Activated CD4-positive, alpha-beta T cell treated with anti-CD3 and anti-CD28 coated beads, Interleukin-2, amount 10 ng/mL, durations not matched to agents 7 days and 5 days (primary cell): ENCODE data around the gene VAV2. TPM values are rescaled to one million over a fixed set of nuclear protein-coding genes. Genes with fewer than 3 reads are reported as not detected.

Source experiments
- CTCF ChIA-PET: fragments of 350-600 bp; sonication (Branson Sonifier 250); formaldehyde crosslinking; loops from one replicate; lab custom pipeline; 2021; ENCODE audit warnings: antibody characterized with exemption; lab: Charles Lee
- POLR2A ChIA-PET: fragments of 350-600 bp; sonication (Branson Sonifier 250); formaldehyde crosslinking; loops from one replicate; lab custom pipeline; 2021; ENCODE audit warnings: antibody characterized with exemption; lab: Charles Lee
- DNase-seq: peaks from one replicate; pipeline ENCODE4 v3.0.0-alpha.2; 2020
- H3K27ac Mint-ChIP-seq: one replicate; pipeline ENCODE4 v1.8.0; 2021; ENCODE audit warnings: mild to moderate bottlenecking, moderate library complexity, mixed read lengths
- H3K27me3 Mint-ChIP-seq: one replicate; pipeline ENCODE4 v1.8.0; 2021; ENCODE audit warnings: mixed read lengths
- H3K36me3 Mint-ChIP-seq: one replicate; pipeline ENCODE4 v1.8.0; 2021; ENCODE audit warnings: low read depth, mixed read lengths
- H3K4me1 Mint-ChIP-seq: one replicate; pipeline ENCODE4 v1.8.0; 2021; ENCODE audit warnings: mixed read lengths
- H3K4me3 Mint-ChIP-seq: one replicate; pipeline ENCODE4 v1.8.0; 2021; ENCODE audit warnings: mild to moderate bottlenecking, moderate library complexity, mixed read lengths
- H3K9me3 Mint-ChIP-seq: one replicate; pipeline ENCODE4 v1.8.0; 2021; ENCODE audit warnings: mixed read lengths
- total RNA-seq, 2 experiments: library from RNA; stranded (reverse); gene quantifications; one replicate each; pipeline ENCODE4 v1.2.3, GENCODE V29; 2021

VAV2 gene
- total RNA-seq, 2 experiments from 2014 or later: 6.2 TPM

DNA sequence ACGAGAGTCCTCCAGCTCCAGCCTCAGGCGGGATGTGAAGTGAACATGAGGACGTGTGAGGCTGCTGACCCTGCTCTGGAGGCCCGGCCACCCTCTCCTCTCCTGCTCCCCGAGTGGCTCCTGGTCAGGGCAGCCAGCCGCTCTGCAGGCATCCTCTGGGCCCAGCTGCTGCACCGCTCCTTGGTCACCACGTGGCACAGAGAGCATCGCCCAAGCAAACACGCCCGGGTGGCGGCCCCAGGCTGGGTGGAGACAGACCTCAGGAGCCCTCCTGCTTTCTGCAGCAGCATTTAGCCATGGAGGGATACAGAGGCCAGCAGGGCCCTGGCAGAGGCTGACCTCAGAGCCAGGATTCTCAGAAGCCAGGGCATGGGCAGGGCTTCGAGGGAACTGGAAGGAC lies 184.3 kb downstream of the VAV2 start:
- Mint-ChIP-seq H3K4me3 (no peak overlapping the region), H3K9me3 (no peaks in the 10 kb centered on the region), H3K27ac (no peak overlapping the region), H3K4me1 (no peaks in the 10 kb centered on the region), H3K36me3 (no peaks in the 10 kb centered on the region), H3K27me3 (no peaks in the 10 kb centered on the region)
- POLR2A ChIA-PET: no interaction called here
- no peak for DNase-seq
- CTCF ChIA-PET: no interaction called here

DNA sequence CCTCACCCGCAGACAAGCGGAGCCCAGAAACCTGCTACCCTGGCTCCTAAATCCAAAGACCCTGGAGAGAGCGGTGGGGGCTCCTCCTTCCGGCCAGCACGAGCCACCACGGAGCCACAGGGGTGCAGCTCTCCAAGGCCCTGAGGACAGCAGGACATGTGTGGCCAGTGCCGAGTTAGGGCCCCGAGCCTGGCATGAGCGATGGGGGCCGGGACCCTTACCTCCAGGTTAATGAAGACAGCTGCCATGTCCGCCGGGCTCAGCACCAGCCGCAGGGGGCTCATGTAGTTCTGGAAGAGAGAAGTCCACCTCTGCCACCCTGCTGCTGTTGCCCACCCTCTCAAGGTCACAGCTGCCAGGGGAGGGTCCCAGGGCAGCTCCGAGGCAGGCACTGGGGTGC lies 185.1 kb downstream of the VAV2 start:
- CTCF ChIA-PET: no interaction called here

DNA sequence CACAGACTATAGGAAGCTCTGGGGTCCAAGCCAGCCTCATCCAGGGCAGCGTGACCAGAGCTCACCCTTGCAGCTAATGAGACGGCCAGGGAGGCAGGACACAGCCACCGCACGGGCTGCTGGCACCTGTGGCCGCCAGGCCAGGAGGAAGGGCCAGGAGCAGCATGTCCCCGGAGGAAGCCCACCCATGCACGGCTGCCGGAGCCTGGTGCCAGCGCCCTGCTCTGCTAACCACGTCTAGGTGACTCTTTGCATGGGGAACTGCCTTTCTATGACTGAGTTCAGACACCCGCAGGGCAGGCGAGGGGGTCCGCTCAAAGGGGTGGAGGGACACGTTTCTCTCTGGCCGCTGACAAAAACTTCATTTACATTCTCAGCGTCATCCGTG lies 185.5 kb downstream of the VAV2 start:
- no peak for DNase-seq
- Mint-ChIP-seq H3K36me3 (no peaks in the 10 kb centered on the region), H3K9me3 (no peaks in the 10 kb centered on the region), H3K27me3 (no peaks in the 10 kb centered on the region), H3K27ac (no peak overlapping the region), H3K4me3 (no peak overlapping the region), H3K4me1 (no peaks in the 10 kb centered on the region)
- CTCF ChIA-PET: no interaction called here
- POLR2A ChIA-PET: no interaction called here

More for the DNA sequence above, 185.1 kb downstream of the VAV2 start:
- H3K4me3 Mint-ChIP-seq: no peak overlapping the region
- no peaks in the 10 kb centered on the region for H3K9me3 Mint-ChIP-seq
- no peak for DNase-seq
- no peaks in the 10 kb centered on the region for H3K27me3 Mint-ChIP-seq
- no peaks in the 10 kb centered on the region for H3K4me1 Mint-ChIP-seq
- POLR2A ChIA-PET: no interaction called here
- H3K36me3 Mint-ChIP-seq: no peaks in the 10 kb centered on the region
- no peak overlapping the region for H3K27ac Mint-ChIP-seq

DNA sequence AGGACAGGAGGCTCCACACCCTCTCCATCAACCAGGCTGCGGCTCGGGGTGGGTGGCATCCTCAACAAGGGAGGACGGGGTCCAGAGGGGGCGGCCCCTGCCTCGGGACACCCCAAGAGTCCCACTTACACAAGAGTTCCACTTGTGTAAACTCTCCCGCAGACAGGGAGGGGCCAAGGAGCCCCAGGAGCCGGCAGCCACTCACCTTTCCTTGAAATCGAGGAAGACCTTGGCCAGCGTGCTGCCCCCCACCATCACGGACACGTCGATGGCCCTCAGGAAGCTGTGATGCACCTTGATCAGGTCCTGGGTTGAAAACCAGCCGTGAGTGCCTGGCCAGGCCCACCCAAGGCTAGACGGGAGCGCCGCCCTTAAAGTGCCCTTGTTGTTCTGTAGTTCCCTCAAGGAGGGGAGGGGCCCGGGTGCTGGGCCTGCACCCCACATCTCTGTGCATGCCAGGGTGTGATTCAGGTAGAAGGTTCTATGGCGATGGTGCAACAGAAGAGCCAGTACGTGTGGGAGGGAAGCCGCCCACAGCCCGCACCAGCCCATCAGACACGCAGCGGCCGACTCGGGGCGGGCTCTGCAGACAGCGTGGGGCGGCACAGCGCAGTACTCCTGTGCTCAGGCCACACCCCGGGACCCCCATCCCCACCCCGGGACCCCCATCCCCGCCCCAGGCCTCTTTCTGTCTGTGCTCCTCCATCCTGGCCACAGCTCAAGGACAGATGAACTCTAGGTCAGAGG lies 186.1 kb downstream of the VAV2 start:
- Mint-ChIP-seq H3K36me3 (no peaks in the 10 kb centered on the region), H3K4me1 (no peaks in the 10 kb centered on the region), H3K27me3 (no peaks in the 10 kb centered on the region), H3K4me3 (no peak overlapping the region), H3K27ac (no peak overlapping the region), H3K9me3 (no peaks in the 10 kb centered on the region)
- ChIA-PET CTCF (no interaction called here), POLR2A (no interaction called here)
- DNase-seq: no peak

DNA sequence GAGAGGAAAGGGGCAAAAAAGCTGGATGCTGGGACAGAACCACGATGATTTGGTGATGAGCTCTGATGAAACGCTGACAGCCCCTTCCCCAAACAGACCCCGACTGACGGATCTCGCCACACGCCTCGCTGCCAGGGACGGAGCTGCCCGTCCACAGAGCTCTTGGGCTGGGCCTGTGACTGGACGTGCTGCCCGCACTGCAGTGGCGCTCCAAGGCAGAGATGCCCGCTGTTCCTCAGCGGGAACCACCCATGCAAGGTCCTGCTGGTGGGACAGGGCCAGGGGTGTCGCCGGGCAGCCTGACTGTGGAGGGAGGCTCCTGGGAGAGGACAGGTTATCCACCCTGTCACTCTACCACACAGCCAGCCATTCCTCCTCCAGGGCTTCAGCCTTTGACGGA lies 187.9 kb downstream of the VAV2 start:
- Mint-ChIP-seq H3K27me3 (no peaks in the 10 kb centered on the region), H3K36me3 (no peaks in the 10 kb centered on the region), H3K4me1 (no peaks in the 10 kb centered on the region), H3K27ac (no peak overlapping the region), H3K9me3 (no peaks in the 10 kb centered on the region), H3K4me3 (no peak overlapping the region)
- no peak for DNase-seq
- ChIA-PET CTCF (interaction anchor here (0.6 to 2.3 kb wide), 5 partner anchors 9 to 215 kb away, joined by 3 to 6 read pairs (median 4); no protein-coding TSS in a partner anchor), POLR2A (no interaction called here)

DNA sequence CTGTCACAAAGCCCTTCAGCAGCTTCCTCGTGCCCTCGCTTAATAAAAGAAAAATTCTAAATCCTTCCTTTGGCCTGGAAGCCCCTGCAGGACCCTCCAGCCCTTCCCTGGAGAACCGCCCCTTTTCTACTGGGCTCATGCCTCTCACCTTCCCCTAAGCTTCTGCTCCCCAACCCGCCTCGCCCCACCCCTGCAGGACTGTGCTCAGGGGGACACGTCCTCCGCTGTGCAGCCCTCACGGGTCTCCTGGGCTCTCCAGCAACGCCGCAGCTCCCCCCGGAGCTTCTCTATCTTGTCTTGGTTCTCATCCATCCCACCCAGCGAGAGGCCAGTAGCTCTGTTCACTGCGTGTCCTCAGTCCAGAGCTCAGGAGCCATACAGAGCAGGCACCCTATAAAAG lies 188.4 kb downstream of the VAV2 start:
- no peaks in the 10 kb centered on the region for H3K9me3 Mint-ChIP-seq
- no peak for DNase-seq
- POLR2A ChIA-PET: no interaction called here

DNA sequence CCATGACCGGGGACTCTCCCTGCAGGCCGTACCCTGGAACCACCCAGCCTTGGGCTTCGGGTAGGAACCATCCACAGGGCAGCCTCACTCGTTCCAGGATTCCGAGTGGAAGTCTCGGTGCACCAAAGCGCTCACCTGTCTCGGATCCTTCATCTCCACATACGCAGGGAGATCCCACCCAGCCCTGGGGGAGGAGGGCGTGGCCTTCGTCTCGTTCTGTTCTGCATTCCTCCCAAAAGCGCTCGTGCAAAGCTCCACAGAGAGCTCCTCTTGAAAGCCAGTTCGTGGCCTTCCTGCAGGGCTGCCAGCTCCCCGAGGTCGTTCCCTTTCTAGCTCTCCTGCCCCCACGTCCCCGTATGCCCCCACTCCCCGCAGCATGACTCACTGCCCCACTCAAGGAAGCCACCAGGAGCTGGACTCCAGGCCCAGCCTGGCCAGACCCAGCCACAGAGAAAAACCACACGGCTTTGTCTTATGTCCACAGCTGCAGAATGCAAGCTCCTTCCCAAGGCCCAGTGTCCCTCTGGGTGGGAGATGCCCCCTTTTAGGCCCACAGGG lies 189.0 kb downstream of the VAV2 start:
- H3K27me3 Mint-ChIP-seq: no peaks in the 10 kb centered on the region
- ChIA-PET CTCF (interaction anchor here (0.7 to 2.3 kb wide), 4 partner anchors 10 to 446 kb away, joined by 3 to 6 read pairs (median 4); no protein-coding TSS in a partner anchor), POLR2A (no interaction called here)
- no peaks in the 10 kb centered on the region for H3K4me1 Mint-ChIP-seq
- no peak overlapping the region for H3K4me3 Mint-ChIP-seq
- no peak for DNase-seq
- H3K27ac Mint-ChIP-seq: no peak overlapping the region
- no peaks in the 10 kb centered on the region for H3K36me3 Mint-ChIP-seq
- no peaks in the 10 kb centered on the region for H3K9me3 Mint-ChIP-seq

More for the DNA sequence above, 188.4 kb downstream of the VAV2 start:
- no peaks in the 10 kb centered on the region for H3K36me3 Mint-ChIP-seq
- H3K27ac Mint-ChIP-seq: no peak overlapping the region
- no peak overlapping the region for H3K4me3 Mint-ChIP-seq
- H3K4me1 Mint-ChIP-seq: no peaks in the 10 kb centered on the region
- CTCF ChIA-PET: interaction anchor here (0.6 to 2.3 kb wide), 5 partner anchors 9 to 446 kb away, joined by 3 to 6 read pairs (median 4); no protein-coding TSS in a partner anchor
- no peaks in the 10 kb centered on the region for H3K27me3 Mint-ChIP-seq

DNA sequence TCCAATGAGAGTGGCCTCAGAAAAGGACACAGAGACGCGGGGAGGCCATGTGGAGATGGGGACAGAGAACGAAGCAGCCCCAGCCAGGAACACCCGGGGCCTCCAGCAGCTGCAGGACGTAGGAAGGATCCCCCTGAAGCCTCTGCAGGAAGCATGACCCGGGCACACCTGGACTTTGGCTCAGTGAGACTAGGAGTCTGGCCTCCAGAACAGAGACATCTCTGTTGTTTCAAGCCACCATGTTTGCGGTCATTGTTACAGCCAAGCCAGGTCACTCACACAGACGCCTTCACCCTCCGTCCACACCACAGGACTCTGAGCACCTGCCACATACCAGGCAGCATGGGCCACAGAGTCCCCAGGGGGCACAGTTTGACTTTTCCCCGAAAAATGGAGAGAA lies 190.4 kb downstream of the VAV2 start:
- Mint-ChIP-seq H3K4me3 (no peak overlapping the region), H3K27me3 (no peaks in the 10 kb centered on the region), H3K36me3 (no peaks in the 10 kb centered on the region), H3K4me1 (no peaks in the 10 kb centered on the region), H3K27ac (no peak overlapping the region), H3K9me3 (no peaks in the 10 kb centered on the region)
- CTCF ChIA-PET: no interaction called here
- POLR2A ChIA-PET: no interaction called here
- DNase-seq: no peak

DNA sequence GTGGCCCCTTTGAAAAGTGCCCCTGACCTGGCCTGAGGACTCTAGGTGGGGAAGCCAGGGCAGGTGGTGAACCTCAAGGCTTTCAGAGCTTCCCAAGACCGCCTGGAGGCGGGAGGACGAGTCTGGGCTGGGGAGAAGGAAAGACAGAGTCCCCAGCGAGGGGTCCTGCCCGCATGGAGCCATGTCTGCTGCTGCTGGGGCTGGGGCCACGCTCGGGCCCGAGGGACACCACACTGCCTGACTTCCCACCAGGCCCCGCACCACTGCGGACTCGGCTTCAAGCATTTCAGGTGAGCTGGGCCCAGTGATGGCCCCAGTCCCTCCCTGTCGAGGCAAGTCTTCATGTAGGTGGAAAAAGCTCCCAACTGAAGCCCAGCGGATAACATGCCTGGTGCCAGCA lies 191.9 kb downstream of the VAV2 start:
- no peaks in the 10 kb centered on the region for H3K36me3 Mint-ChIP-seq
- no peak overlapping the region for H3K4me3 Mint-ChIP-seq
- no peaks in the 10 kb centered on the region for H3K9me3 Mint-ChIP-seq
- POLR2A ChIA-PET: no interaction called here
- no peak for DNase-seq
- no peaks in the 10 kb centered on the region for H3K27me3 Mint-ChIP-seq
- CTCF ChIA-PET: no interaction called here
- no peak overlapping the region for H3K27ac Mint-ChIP-seq
- H3K4me1 Mint-ChIP-seq: no peaks in the 10 kb centered on the region

DNA sequence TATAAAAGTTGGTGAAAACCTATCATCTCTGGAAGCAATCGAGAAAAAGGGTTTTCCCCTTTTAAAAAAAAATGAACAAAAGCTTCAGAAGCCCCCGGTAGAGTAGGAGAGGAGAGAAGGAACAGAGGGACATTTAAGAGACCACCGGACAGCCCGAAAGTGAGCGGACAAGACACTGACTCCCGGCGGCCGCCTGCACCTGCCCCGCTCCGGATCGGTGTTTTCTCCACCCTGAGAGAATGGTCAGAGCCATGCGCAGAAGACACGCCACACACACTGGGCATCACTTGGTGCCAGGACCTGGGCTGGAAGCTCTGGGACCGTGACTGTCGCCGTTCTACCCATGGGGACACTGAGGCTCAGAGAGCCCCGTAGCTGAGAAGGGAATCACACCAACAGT lies 192.4 kb downstream of the VAV2 start:
- POLR2A ChIA-PET: no interaction called here
- Mint-ChIP-seq H3K27me3 (no peaks in the 10 kb centered on the region), H3K4me3 (no peak overlapping the region), H3K36me3 (no peaks in the 10 kb centered on the region), H3K4me1 (no peaks in the 10 kb centered on the region), H3K27ac (no peak overlapping the region), H3K9me3 (no peaks in the 10 kb centered on the region)
- CTCF ChIA-PET: no interaction called here
- DNase-seq: no peak

DNA sequence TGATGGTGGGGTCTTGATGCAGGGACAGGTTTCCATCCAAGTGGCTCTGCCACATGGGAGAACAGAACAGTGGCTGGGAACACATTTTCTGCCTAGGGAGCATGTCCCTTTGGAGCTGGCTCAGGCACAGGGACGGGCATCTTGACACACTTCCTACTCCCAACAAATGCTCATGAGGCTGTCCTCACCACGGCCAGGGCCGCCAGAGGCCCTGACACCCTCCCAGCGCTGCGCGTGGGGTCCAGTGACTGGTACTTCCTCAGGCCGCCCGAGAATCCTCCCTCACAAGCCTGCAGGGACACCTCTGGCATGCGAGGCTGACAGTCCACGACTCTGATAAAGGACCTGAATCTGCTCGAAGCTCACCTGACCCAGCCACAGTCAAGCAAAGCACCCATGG lies 193.0 kb downstream of the VAV2 start:
- Mint-ChIP-seq H3K27me3 (no peaks in the 10 kb centered on the region), H3K36me3 (no peaks in the 10 kb centered on the region), H3K9me3 (no peaks in the 10 kb centered on the region), H3K4me3 (no peak overlapping the region), H3K27ac (no peak overlapping the region), H3K4me1 (no peaks in the 10 kb centered on the region)
- ChIA-PET POLR2A (no interaction called here), CTCF (no interaction called here)
- no peak for DNase-seq

DNA sequence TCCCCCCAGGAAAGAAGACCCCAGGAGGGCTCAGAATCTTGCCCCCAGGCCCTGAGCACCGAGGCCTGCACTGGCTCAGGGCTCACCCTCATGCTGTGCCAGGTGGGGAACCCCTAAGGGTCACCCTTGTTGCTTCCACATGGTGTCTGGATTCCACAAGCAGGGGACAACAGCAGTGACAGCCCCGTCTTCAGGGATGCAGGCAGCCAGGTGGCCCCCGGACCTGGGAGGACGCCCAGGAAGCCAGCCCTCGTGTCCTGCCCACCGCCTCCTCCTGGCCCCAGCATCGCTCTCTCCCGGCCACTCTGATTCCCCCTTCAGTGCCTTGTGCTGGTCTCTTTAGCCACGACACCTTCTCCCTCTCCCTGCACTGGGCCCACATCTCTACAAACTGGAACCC lies 194.0 kb downstream of the VAV2 start:
- H3K4me1 Mint-ChIP-seq: no peaks in the 10 kb centered on the region
- CTCF ChIA-PET: no interaction called here

DNA sequence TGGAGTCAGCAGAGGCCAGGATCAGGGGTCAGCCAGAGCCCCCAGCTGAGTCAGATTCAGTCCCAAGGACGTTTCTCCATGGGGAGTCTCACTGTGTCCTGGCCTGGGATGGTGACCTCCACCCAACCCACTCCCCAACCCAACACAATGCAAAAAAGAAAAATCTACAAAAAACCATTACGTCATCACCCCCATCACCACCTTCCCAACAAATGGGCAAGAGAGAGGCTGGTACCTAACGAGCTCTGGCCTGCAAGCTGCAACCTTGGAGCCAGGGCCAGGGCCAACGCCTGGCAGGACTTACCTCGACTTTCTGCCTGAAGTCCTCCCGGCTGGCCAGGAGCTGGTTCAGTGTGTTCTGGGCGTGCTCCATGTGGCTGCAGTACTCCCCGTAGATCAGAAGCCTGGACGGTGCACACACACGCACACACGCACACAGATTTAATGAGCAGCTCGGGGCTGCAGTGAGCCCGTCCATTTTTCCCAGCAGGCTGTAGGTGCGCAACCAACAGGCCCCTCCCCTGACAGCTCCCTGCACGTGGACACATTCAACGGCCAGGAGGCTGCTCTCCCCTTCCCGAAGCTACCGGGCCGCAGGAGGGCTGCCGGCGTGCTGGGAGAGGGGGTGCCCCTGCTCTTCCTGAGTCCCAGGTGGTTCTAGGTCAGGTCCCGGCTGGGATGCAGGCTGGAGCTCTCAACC lies 194.6 kb downstream of the VAV2 start:
- no peak overlapping the region for H3K4me3 Mint-ChIP-seq
- CTCF ChIA-PET: no interaction called here
- H3K27me3 Mint-ChIP-seq: no peaks in the 10 kb centered on the region
- POLR2A ChIA-PET: no interaction called here
- H3K27ac Mint-ChIP-seq: no peak overlapping the region
- no peak for DNase-seq
- no peaks in the 10 kb centered on the region for H3K9me3 Mint-ChIP-seq
- H3K4me1 Mint-ChIP-seq: peaks cover 4% of the 10 kb centered on the region
- H3K36me3 Mint-ChIP-seq: no peaks in the 10 kb centered on the region

More for the DNA sequence above, 194.0 kb downstream of the VAV2 start:
- H3K9me3 Mint-ChIP-seq: no peaks in the 10 kb centered on the region
- H3K27me3 Mint-ChIP-seq: no peaks in the 10 kb centered on the region
- DNase-seq: no peak
- POLR2A ChIA-PET: no interaction called here
- no peaks in the 10 kb centered on the region for H3K36me3 Mint-ChIP-seq
- no peak overlapping the region for H3K4me3 Mint-ChIP-seq
- H3K27ac Mint-ChIP-seq: no peak overlapping the region
